Glutamatergic neuron (in vitro differentiated cells): Measurements from ENCODE around the gene LCNL1. TPM values are rescaled to one million over a fixed set of nuclear protein-coding genes. Genes with fewer than 3 reads are reported as not detected.

Experiments
- DNase-seq: peaks from one replicate; pipeline ENCODE4 v3.0.0; 2022
- H3K27ac Mint-ChIP-seq: one replicate; pipeline ENCODE4 v1.8.0; 2020; ENCODE audit warnings: mild to moderate bottlenecking, mixed read lengths, inconsistent platforms; ENCODE audit not compliant: unreplicated experiment
- H3K27me3 Mint-ChIP-seq: one replicate; pipeline ENCODE4 v1.8.0; 2020; ENCODE audit warnings: mild to moderate bottlenecking, moderate library complexity, mixed read lengths, inconsistent platforms; ENCODE audit not compliant: unreplicated experiment
- H3K36me3 Mint-ChIP-seq: one replicate; pipeline ENCODE4 v1.8.0; 2020; ENCODE audit warnings: mild to moderate bottlenecking, mixed read lengths, inconsistent platforms; ENCODE audit not compliant: unreplicated experiment
- H3K4me1 Mint-ChIP-seq: one replicate; pipeline ENCODE4 v1.8.0; 2020; ENCODE audit warnings: mild to moderate bottlenecking, low read depth, mixed read lengths, inconsistent platforms; ENCODE audit not compliant: unreplicated experiment
- H3K4me3 Mint-ChIP-seq: one replicate; pipeline ENCODE4 v1.8.0; 2020; ENCODE audit warnings: mild to moderate bottlenecking, mixed read lengths, inconsistent platforms; ENCODE audit not compliant: unreplicated experiment
- H3K9me3 Mint-ChIP-seq: one replicate; pipeline ENCODE4 v1.8.0; 2020; ENCODE audit warnings: mild to moderate bottlenecking, moderate library complexity, mixed read lengths, inconsistent platforms; ENCODE audit not compliant: unreplicated experiment
- total RNA-seq: library from RNA; stranded (reverse); fragmentation: NEBNext Ultra II Directional; extraction: Animal tissue kit (Norgen Biotek cat#: 25700); gene quantifications from one replicate; pipeline ENCODE4 v1.2.1, GENCODE V29; 2021; ENCODE audit not compliant: unreplicated experiment
- TF ChIP-seq, protein P1 (sequence below): fragments of 200-600 bp; sonication (generic); IDR thresholded peaks from one replicate; pipeline ENCODE4 v1.5.0; 2021; ENCODE audit not compliant: partially characterized antibody, unreplicated experiment

LCNL1 gene
- total RNA-seq, 1 donor from 2014 or later, result not detected

DNA sequence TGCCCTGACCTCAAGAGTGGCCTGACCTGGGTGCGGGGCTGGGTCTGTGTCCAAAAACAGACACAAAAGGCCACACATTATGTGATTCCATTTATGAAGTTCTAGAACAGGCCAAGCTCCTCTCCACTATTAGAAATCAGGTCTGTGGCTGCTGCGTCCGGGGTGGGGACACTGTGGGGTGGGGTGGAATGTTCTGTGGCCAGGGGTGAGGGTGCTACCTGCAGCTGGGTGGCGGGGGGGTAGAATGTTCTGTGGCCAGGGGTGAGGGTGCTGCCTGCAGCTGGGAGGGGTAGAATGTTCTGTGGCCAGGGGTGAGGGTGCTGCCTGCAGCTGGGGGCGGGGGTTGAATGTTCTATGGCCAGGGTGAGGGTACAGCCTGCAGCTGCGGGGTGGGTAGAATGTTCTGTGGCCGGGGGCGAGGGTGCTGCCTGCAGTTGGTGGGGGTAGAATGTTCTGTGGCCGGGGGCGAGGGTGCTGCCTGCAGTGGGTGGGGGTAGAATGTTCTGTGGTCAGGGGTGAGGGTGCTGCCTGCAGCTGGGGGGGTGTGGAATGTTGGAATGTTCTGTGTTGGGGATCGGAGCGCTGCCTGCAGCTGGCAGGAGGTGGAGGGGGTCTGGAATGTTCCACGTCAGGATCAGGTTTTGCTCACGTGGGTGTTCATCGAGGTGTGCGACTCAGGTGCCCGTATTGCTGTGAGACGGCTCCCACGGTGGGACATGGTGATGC lies 22.4 kb upstream of the LCNL1 start:
- no peaks in the 10 kb centered on the region for H3K36me3 Mint-ChIP-seq

DNA sequence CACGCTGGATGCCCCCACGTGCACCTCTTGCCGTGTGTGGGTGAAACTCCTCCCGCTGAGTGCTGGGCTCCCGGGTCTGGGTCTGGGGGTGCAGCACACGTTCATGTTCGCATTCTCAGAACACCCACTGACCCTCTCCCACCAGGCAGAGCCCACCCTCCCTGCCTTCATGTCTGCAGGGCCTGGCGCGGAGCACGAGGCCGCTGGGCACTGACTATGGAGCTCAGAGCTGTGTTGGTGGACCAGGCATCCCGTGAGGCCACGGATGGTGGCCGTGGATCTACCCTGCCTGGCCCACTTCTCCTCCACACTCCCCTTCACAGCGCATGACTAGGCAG lies 21.9 kb upstream of the LCNL1 start:
- TF ChIP-seq, protein P1, sequence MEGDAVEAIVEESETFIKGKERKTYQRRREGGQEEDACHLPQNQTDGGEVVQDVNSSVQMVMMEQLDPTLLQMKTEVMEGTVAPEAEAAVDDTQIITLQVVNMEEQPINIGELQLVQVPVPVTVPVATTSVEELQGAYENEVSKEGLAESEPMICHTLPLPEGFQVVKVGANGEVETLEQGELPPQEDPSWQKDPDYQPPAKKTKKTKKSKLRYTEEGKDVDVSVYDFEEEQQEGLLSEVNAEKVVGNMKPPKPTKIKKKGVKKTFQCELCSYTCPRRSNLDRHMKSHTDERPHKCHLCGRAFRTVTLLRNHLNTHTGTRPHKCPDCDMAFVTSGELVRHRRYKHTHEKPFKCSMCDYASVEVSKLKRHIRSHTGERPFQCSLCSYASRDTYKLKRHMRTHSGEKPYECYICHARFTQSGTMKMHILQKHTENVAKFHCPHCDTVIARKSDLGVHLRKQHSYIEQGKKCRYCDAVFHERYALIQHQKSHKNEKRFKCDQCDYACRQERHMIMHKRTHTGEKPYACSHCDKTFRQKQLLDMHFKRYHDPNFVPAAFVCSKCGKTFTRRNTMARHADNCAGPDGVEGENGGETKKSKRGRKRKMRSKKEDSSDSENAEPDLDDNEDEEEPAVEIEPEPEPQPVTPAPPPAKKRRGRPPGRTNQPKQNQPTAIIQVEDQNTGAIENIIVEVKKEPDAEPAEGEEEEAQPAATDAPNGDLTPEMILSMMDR, result no peak
- Mint-ChIP-seq H3K4me3 (no peak overlapping the region), H3K27me3 (peaks cover 6% of the 10 kb centered on the region), H3K4me1 (peaks cover 7% of the 10 kb centered on the region), H3K36me3 (no peaks in the 10 kb centered on the region), H3K27ac (no peak overlapping the region), H3K9me3 (peaks cover 10% of the 10 kb centered on the region)
- no peak for DNase-seq

More for the DNA sequence above, 22.4 kb upstream of the LCNL1 start:
- no peak overlapping the region for H3K27ac Mint-ChIP-seq
- DNase-seq, result no peak
- H3K4me3 Mint-ChIP-seq, result no peak overlapping the region
- TF ChIP-seq, protein P1, result no peak
- peaks cover 7% of the 10 kb centered on the region for H3K4me1 Mint-ChIP-seq
- H3K27me3 Mint-ChIP-seq, result peaks cover 6% of the 10 kb centered on the region
- peaks cover 10% of the 10 kb centered on the region for H3K9me3 Mint-ChIP-seq

DNA sequence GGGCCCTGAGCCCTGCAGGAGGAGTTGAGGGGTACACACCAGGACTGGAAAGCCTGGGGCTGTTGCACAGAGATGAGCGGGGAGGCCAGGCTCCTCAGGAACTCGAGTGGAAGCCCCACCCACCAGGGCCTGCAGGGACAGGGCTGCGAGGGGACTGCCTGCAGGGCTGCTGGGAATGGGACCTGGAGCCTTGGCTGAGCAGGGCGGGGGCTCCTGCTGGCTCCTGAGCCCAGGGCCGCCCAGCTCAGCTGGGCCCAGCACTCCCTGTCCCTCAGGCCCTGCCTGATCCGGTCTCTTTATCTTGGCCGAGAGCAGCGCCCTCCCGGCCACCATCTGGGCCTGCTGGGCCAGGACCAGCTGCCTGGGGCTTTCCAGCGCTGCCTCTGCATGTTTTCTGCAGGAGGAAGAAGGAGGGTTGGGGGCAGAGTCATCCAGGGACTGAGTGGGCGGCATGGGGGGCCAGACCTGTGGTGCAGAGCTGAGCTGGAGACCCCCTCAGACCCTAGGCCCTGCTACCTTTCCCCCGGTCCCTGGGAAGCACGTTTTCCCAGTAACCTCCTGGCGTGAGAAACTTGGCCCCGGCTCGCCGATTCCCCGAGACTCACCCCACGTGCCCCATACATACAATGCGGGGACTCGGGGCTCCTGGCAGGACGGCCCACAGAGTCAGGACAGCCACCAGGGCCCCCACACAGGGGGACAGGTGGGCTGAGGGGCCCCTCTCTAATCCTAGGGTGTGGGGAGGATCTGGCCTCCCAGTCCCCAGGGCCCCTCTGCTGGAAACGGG lies 21.3 kb upstream of the LCNL1 start:
- peaks cover 6% of the 10 kb centered on the region for H3K9me3 Mint-ChIP-seq
- peak; percentile 72 for DNase-seq
- peaks cover 7% of the 10 kb centered on the region for H3K4me1 Mint-ChIP-seq
- no peak overlapping the region for H3K4me3 Mint-ChIP-seq
- TF ChIP-seq, protein P1, result no peak
- peaks cover 4% of the 10 kb centered on the region for H3K27me3 Mint-ChIP-seq
- H3K27ac Mint-ChIP-seq, result peak overlapping the region; percentile 52
- no peaks in the 10 kb centered on the region for H3K36me3 Mint-ChIP-seq

DNA sequence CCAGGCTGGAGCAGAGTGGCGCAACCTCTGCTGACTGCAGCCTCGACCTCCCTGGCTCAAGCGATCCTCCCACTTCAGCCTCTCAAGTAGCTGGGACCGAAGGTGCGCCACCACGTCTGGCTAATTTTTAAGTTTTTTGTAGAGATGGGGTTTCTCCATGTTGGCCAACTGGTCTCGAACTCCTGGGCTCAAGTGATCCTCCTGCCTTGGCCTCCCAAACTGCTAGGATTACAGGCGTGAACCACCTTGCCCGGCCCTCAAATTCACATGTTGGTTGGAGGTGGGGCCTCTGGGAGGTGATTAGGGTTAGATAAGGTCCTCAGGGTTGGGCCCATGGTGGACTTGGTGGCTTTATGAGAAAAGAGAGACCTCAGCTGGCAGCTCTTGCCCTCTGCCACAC lies 20.6 kb upstream of the LCNL1 start:
- Mint-ChIP-seq H3K9me3 (peaks cover 3% of the 10 kb centered on the region), H3K4me1 (peaks cover 7% of the 10 kb centered on the region), H3K36me3 (no peaks in the 10 kb centered on the region), H3K4me3 (no peak overlapping the region), H3K27me3 (peaks cover 4% of the 10 kb centered on the region), H3K27ac (no peak overlapping the region)
- TF ChIP-seq, protein P1, result no peak
- no peak for DNase-seq
